Inferior parietal cortex (tissue), 1 donor: ENCODE measurements around the gene CYTH4.

Experiments
- DNase-seq: peaks from one replicate; pipeline ENCODE4 v3.0.0-alpha.2; 2016; ENCODE audit errors: extremely low spot score

CYTH4 gene

DNA sequence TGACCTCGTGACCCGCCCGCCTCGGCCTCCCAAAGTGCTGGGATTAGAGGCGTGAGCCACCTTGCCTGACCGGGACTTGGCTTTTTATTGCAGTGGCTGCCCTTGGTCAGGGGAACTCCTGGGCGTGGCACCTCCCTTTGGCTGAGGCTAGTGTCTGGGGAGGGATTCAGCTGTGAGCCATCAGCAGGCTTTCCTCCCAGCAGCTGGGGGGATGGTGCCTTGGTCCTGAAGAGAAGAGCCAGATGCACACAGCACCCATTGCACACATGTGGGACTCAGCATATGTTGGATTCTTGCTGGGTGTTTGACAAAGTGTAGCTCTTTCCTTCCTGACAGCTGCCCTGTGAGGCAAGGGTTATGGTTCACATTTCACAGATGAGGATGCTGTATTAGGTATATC, 8.4 kb downstream of the CYTH4 start:
- DNase-seq = no peak

GRCh38 chr22:37291559-37292298, 9.4 kb downstream of the CYTH4 start:
- no peak for DNase-seq

GRCh38 chr22:37292641-37293040, 10.3 kb downstream of the CYTH4 start:
- no peak for DNase-seq

DNA sequence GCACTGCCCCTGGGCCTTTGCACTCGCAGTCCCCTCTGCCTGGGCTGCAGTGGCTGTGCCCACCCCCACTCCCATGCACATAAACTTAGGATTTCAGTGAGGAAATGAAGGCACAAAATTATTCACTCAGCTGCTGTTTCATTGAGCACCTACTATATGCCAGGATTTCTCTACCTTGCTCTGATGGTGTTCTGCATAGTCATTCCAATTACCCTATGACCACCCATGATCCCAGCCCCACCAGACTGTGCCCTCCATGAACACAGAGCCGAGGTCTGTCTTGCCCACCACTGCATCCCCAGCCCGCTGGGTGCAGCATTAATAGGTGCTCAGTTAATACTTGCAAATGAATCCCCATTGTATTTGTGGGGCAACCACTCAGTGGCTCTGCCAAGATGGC, 10.9 kb downstream of the CYTH4 start:
- no peak for DNase-seq

DNA sequence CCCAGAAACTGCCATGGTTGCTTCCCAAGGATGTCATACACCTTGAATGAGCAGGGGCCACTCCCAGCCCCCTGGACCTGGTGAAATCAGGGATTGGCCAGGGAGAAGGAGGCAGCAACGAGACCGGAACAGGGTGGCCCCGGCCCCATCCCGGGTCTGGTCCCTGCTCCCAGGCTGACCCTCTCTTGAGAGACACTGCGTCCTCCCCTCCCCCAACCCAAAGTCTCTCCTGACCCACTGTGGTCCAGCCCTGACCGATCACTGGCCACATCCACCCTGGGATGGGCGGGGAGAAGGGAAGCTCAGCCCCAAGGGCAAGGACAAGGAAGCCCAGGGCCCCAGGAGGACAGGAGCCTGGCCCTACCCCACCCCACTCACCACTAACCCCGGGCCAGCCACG, 12.4 kb downstream of the CYTH4 start:
- no peak for DNase-seq

GRCh38 chr22:37295213-37295886, 13.0 kb downstream of the CYTH4 start:
- DNase-seq = no peak

- no peak for DNase-seq
These were observed 13.6 kb downstream of the CYTH4 start for GRCh38 chr22:37295946-37296345.

GRCh38 chr22:37298748-37299495, 16.6 kb downstream of the CYTH4 start:
- DNase-seq = no peak

DNA sequence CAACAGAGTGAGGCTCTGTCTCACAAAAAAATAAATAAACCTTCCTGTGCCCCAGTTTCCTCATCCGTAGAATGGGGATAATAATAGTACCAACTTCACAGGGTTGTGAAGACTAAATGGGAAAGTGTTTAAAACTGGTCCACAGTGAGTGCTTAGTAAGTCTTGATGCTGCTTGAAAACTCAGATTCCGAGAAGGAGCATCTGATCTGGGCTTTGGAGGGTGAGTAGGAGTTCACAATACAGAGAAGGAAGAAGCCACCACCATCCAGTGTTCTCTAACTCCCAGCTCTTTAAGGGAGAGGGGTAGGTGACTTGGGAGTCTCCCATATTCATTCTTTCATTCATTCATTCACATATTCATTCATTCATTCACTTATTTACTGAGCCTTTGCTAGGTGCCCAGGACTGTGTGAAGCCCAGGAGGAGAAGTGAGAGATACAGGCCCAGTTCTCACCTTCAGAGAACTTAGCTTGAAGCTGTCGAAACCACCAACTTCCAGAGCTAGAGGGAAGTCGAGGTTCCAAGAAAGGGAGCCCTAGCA, 17.7 kb downstream of the CYTH4 start:
- no peak for DNase-seq

DNA sequence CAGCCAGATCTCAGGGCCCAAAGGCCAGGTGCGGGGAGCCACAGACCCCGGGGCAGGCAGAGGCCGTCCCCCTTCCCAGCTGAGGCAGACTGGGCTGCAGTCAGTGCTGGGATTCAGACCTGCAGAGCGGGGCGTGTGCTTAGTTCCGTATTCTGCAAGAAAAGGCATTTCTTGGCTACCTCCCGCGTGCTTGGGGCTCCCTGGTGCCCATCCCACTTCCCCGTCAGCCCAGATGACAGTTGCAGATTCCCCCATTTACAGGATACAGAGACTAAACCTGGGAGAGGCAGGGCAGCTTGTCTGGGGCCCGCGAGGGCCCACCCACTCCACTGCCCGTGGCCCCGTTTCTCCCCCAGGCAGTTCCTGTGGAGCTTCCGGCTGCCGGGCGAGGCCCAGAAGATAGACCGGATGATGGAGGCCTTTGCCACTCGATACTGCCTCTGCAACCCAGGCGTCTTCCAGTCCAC, 18.3 kb downstream of the CYTH4 start:
- no peak for DNase-seq

GRCh38 chr22:37301144-37301830, 19.0 kb downstream of the CYTH4 start:
- no peak for DNase-seq

DNA sequence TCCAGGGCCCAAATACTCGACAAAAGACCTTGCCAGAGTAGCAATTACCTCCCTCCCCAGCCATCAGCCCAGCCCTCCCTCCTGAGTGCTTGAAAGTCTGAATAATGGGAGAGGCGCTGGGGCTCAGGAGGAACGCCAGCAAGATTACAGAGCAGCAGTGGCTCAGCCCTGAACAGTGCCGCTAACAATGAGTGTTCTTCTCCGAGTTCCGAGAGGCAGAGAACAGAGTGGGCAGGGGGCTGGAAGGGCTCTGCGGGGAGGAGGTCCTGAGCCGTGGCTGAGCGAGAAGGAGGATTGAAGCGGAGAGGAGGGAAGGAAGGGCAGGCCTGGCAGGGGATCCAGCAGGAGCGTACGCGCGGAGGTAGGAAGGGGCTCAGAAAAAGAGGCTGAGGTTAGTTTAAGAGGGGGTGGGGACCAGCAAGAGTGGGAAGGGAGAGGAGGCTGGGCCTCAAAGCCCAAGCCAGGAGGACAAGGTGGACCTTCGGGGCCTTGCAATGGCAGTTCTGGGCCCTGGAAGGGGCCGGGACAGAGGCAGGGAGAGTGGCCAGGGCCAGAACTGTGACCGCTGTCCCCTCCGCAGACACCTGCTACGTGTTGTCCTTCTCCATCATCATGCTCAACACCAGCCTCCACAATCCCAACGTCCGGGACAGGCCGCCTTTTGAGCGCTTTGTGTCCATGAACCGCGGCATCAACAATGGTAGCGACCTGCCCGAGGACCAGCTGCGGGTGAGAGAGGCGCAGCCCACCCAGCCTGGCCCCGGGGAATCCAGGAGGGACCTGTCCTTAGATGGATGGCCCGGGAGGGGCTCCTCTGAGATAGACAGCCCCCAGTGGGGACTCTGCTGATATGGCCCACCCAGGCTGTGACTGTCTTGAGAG, 20.6 kb downstream of the CYTH4 start:
- DNase-seq = no peak

- DNase-seq = no peak
These were observed 21.5 kb downstream of the CYTH4 start for GRCh38 chr22:37303821-37304274.

DNA sequence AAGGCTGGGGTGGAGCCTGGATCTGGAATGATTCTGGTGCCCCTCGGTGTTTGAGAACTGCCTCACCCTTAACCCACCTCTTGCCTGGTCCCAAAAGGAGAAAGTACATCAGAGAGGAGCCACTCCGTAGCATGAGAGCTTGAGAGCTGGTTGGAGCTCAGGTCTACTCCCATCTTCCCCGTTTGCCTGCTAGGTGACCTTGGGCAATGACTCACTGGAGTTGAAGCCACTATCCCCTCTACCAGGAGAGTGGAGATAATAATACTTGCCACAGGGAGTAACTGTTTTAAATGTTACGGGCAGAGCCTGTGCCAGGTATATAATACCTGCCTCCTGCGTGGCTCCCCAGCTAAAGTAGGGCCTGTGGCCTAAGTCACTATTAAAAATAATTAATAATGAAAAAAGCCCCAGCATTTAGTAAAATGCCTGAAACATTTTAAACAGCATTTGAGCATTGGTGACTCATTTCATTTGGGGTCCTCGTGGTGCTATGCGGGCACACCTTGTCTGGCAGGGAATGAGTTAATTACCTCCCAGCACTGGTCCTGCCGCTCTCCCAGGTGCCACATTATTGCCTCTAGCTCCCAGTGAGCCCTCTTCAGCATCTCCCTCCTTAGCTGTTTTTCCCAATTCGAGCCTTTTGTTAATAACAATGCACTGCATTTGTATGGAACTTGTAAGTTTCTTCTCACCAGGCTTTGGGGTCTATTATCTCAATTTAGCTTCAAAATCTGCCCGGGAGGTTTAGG, 22.5 kb downstream of the CYTH4 start:
- no peak for DNase-seq

DNA sequence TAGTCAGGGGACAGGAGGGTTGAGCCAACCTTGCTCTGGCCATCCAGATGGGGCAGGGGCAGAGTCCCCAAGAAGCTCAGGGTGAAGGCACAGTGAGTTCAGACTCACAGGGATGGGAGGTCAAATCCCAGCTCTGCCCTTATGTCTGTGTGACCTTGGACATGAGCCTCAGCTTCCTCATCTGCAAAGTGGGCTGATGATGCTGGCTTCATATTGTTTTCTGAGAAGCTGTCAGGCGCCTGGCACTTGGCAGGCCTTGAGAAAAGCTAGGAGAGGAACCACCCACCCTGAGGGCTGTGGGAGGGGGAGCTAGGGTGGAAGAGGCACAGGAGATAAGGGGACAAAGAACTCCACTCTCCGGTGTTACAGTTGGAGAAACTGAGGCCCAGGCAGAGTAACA, 23.6 kb downstream of the CYTH4 start:
- no peak for DNase-seq

DNA sequence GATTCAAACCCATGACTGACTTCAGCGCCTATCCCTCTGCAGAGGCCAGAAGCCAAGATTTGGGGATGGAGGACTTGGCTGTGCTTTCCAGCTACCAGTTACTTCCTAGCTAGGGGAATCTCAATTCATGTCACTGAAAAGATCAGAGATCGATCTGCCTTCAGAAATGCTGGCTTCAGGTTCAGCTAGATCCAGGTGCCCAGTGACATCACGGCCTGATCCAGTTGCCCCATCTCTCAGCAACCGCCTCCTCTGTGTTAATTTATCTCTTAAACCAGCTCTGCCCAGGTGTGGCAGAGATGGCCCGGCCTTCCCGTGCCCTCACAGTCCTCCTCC, 24.2 kb downstream of the CYTH4 start:
- DNase-seq = no peak

DNA sequence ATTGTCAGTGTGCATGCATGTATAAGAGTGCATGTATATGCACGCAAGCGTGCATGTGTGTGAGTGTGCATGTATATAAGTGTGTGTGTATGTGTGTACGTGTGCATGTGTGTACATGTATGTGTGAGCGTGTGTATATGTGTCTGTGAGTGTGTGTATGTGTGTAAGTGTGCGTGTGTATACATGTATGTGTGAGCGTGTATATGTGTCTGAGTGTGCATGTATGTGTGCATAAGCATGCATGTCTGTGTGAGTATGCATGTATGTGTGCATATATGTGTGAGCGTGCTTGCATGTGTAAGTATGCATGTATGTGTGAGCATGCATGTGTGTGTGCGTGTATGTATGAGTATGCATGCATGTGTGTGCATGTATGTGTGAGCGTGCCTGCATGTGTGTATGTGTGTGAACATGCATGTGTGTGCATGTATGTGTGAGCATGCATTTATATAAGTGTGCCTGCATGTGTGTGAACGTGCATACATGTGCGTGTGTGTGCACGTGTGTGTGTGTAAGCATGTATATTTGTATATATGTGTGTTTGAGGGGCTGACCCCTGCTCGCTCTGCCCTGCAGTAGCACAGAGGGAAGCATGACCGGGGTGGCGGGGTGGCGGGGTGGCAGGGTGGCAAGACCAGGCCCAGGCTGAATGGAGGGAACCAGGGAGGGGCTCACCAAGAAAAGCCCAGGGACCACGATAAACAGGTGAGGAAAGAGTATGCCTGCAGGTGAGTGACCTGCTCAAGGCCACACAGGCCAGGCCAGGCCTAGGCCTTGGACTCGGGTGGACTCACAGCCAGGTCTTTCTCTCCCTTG, 26.3 kb downstream of the CYTH4 start:
- DNase-seq = no peak

- DNase-seq = no peak
These were observed 27.1 kb downstream of the CYTH4 start for GRCh38 chr22:37309211-37310074.
